ENCODE results near the gene WDR82. TPM values are rescaled to one million over a fixed set of nuclear protein-coding genes. Genes with fewer than 3 reads are reported as not detected.
"Not testable (repeated sequence)": the region's sequence is repeated elsewhere in the genome, so short reads cannot be mapped to it uniquely, and the experiment has no call there.

Gene WDR82
- total RNA-seq, 4 donors from 2014 or later, result 42.9 to 56.9 (median 51.4) TPM

GRCh38 chr3:52277071-52277964 is 1.1 kb downstream of the WDR82 start:
- peak; percentile 50 for ATAC-seq (ENCODE audit: low FRiP score)
- no peak for TF ChIP-seq CTCF (IDR thresholded peaks at IDR 0.05)
- DNase-seq (ENCODE audit: low spot score), result peak; percentile 58

DNA sequence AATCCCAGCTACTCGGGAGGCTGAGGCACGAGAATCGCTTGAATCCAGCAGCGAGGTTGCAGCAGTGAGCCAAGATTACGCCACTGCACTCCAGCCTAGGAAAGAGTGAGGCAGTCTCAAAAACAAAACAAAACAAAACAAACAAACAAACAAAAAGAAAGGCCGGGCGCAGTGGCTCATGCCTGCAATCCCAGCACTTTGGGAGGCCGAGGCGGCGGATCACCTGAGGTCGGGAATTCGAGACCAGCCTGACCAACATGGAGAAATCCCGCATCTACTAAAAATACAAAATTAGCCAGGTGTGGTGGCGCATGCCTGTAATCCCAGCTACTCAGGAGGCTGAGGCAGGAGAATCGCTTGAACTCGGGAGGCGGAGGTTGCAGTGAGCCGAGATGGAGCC is 3.7 kb downstream of the WDR82 start:
- not testable (repeated sequence) for DNase-seq (ENCODE audit: low spot score); ATAC-seq (ENCODE audit: low FRiP score)

DNA sequence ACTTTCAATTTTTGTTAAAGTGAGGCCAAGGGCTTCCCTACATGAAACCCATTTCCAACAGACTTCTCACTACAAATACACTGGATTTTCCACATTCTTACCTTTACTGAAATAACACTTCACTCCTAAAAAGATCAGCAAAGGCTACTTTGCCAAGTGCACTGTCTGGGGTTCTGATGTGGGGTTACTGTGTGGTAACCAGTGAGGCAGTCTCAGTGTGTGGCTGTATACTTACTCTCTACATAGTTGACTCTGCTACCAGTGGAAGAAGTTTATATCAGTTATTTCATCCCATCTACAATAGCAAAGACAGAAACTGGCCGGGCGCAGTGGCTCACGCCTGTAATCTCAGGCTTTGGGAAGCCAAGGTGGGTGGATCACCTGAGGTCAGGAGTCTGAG is 5.6 kb downstream of the WDR82 start:
- no peak for TF ChIP-seq CTCF (IDR thresholded peaks at IDR 0.05)
- no peak for ATAC-seq (ENCODE audit: low FRiP score)
- DNase-seq (ENCODE audit: low spot score), result no peak

GRCh38 chr3:52272172-52272571 is 6.3 kb downstream of the WDR82 start:
- ATAC-seq (ENCODE audit: low FRiP score); DNase-seq (ENCODE audit: low spot score): not testable (repeated sequence)

- DNase-seq (ENCODE audit: low spot score) (no peak), ATAC-seq (ENCODE audit: low FRiP score) (no peak)
- no peak for TF ChIP-seq CTCF (IDR thresholded peaks at IDR 0.05)
Observed at GRCh38 chr3:52270252-52270754, 8.1 kb downstream of the WDR82 start.

DNA sequence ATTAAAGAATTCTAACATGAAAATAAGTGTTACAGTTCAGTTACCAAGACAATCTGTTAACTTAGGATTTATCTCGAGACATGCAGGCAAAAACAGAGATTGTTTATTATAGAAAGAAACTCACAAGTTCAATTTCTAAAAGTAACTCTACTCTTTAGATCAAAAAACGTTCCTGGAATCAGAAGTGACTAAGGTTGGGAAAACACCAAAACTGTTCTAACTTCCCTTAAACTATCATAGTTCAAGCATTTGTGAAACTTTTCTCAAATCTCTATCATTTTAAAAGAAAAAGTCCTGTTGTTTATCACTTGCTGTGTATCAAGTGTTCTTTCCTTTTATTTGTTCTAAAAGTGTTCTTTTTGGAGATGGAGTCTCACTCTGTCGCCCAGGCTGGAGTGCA is 8.7 kb downstream of the WDR82 start:
- ATAC-seq (ENCODE audit: low FRiP score) (no peak), DNase-seq (ENCODE audit: low spot score) (no peak)
- TF ChIP-seq CTCF (IDR thresholded peaks at IDR 0.05), result no peak

DNA sequence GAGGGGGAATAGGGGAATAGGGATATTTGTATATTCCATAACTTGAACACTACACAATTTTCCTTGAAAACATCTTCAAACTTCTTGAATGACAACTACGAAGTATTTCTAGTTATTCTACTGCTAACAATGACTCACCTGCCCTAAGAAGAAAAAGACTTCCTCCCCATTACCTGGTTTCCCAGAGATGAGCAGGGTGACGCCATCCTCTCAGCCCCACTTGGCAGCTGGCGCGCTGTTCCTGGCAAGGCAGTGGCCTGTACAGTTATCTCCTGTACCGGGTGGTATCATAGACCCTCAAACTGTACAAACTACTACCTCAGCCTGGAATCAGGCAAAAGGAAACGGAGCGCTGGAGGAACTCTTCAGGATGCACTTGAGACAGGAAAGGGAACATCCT is 10.4 kb downstream of the WDR82 start:
- DNase-seq (ENCODE audit: low spot score) (no peak), ATAC-seq (ENCODE audit: low FRiP score) (no peak)
- no peak for TF ChIP-seq CTCF (IDR thresholded peaks at IDR 0.05)

GRCh38 chr3:52265387-52265786 is 13.1 kb downstream of the WDR82 start:
- ATAC-seq (ENCODE audit: low FRiP score) (no peak), DNase-seq (ENCODE audit: low spot score) (no peak)
- TF ChIP-seq CTCF (IDR thresholded peaks at IDR 0.05), result no peak
